ENCODE measurements around the gene CPA5.
"Not testable (repeated sequence)": the region's sequence is repeated elsewhere in the genome, so short reads cannot be mapped to it uniquely, and the experiment has no call there.

CPA5 gene

GRCh38 chr7:130361681-130362080 is 17.1 kb downstream of the CPA5 start:
- no peak for DNase-seq

GRCh38 chr7:130362251-130362816 is 17.7 kb downstream of the CPA5 start:
- no peak for DNase-seq

GRCh38 chr7:130363026-130363847 is 18.6 kb downstream of the CPA5 start:
- no peak for DNase-seq

GRCh38 chr7:130364451-130364850 is 19.8 kb downstream of the CPA5 start:
- DNase-seq: peak; percentile 68

GRCh38 chr7:130365088-130365487 is 20.5 kb downstream of the CPA5 start:
- DNase-seq: peak; percentile 66

GRCh38 chr7:130365511-130366441 is 21.2 kb downstream of the CPA5 start:
- DNase-seq: peak; percentile 99

- peak; percentile 14 for DNase-seq
Measured at GRCh38 chr7:130366564-130366963, 21.9 kb downstream of the CPA5 start.

GRCh38 chr7:130367088-130367755 is 22.6 kb downstream of the CPA5 start:
- no peak for DNase-seq

GRCh38 chr7:130367836-130368746 is 23.5 kb downstream of the CPA5 start:
- no peak for DNase-seq

GRCh38 chr7:130369110-130369711 is 24.6 kb downstream of the CPA5 start:
- DNase-seq: no peak

GRCh38 chr7:130369831-130370550 is 25.4 kb downstream of the CPA5 start:
- no peak for DNase-seq

GRCh38 chr7:130371046-130371445 is 26.4 kb downstream of the CPA5 start:
- DNase-seq: no peak

GRCh38 chr7:130372402-130373165 is 28.0 kb downstream of the CPA5 start:
- no peak for DNase-seq

- no peak for DNase-seq
Measured at GRCh38 chr7:130374507-130374906, 29.9 kb downstream of the CPA5 start.

GRCh38 chr7:130376461-130376860 is 31.8 kb downstream of the CPA5 start:
- not testable (repeated sequence) for DNase-seq

GRCh38 chr7:130377178-130377577 is 32.6 kb downstream of the CPA5 start:
- no peak for DNase-seq

GRCh38 chr7:130379019-130379418 is 34.4 kb downstream of the CPA5 start:
- no peak for DNase-seq

- no peak for DNase-seq
Measured at GRCh38 chr7:130379532-130379920, 34.9 kb downstream of the CPA5 start.

- peak; percentile 29 for DNase-seq
Measured at GRCh38 chr7:130379921-130380860, 35.6 kb downstream of the CPA5 start, which contains the start of gene CPA1. Gene CPA1, plus strand, starts transcription at chr7:130380494. Its CDS starts 27 bp downstream, at chr7:130380521.

All from NCI-H146 (cell line).